Measurements from ENCODE around the gene LAMTOR1.

The LAMTOR1 gene

GRCh38 chr11:72069200-72069599 is 33.9 kb downstream of the LAMTOR1 start:
- ChIA-PET CTCF (interaction anchor here (0.9 to 4.4 kb wide), 6 partner anchors 9 to 114 kb away, joined by 3 to 19 read pairs (median 3); no protein-coding TSS in a partner anchor), POLR2A (interaction anchor here (0.7 to 1.5 kb wide), 2 partner anchors 12 to 29 kb away, joined by 4 read pairs; no protein-coding TSS in a partner anchor)
- H3K27me3 ChIP-seq (replicated peaks in 2 of 5; ENCODE audit: control insufficient read depth in 4 of 5, insufficient read depth in 5 of 5, low read length in 4 of 5) = no peaks in the 10 kb centered on the region
- H3K36me3 ChIP-seq (ENCODE audit: control insufficient read depth in 4 of 4, insufficient read depth in 4 of 4, low read length in 3 of 4) = peaks cover 3 to 36% (median 9%) of the 10 kb centered on the region in 4 experiments
- H3K27ac ChIP-seq (ENCODE audit: insufficient read depth in 1 of 2, low read depth in 1 of 2, low read length in 2 of 2, poor library complexity in 1 of 2, severe bottlenecking in 2 of 2) = peak overlapping the region in 1 of 2 experiments; percentile 51
- no peaks in the 10 kb centered on the region for H3K9me3 ChIP-seq (ENCODE audit: control extremely low read depth in 1 of 5, control insufficient read depth in 4 of 5, insufficient read depth in 2 of 5, low read depth in 1 of 5, low read length in 4 of 5)
- DNase-seq = no peak
- H3K4me1 ChIP-seq (ENCODE audit: control extremely low read depth in 1 of 4, control insufficient read depth in 4 of 4, insufficient read depth in 4 of 4, low read length in 3 of 4) = peaks cover 0 to 35% (median 9%) of the 10 kb centered on the region in 4 experiments
- H3K4me3 ChIP-seq (ENCODE audit: control insufficient read depth in 1 of 7, extremely low read depth in 1 of 7, insufficient read depth in 4 of 7, low read depth in 2 of 7, low read length in 6 of 7) = peak overlapping the region in 1 of 7 experiments; percentile 29

- H3K4me3 ChIP-seq (ENCODE audit: control insufficient read depth in 1 of 7, extremely low read depth in 1 of 7, insufficient read depth in 4 of 7, low read depth in 2 of 7, low read length in 6 of 7) = no peak overlapping the region
- no peaks in the 10 kb centered on the region for H3K27me3 ChIP-seq (replicated peaks in 2 of 5; ENCODE audit: control insufficient read depth in 4 of 5, insufficient read depth in 5 of 5, low read length in 4 of 5)
- DNase-seq = no peak
- peaks cover 0 to 35% (median 9%) of the 10 kb centered on the region in 4 experiments for H3K4me1 ChIP-seq (ENCODE audit: control extremely low read depth in 1 of 4, control insufficient read depth in 4 of 4, insufficient read depth in 4 of 4, low read length in 3 of 4)
- H3K27ac ChIP-seq (ENCODE audit: insufficient read depth in 1 of 2, low read depth in 1 of 2, low read length in 2 of 2, poor library complexity in 1 of 2, severe bottlenecking in 2 of 2) = no peak overlapping the region
- ChIA-PET CTCF (interaction anchor here (0.9 to 4.4 kb wide), 6 partner anchors 11 to 41 kb away, joined by 3 to 19 read pairs (median 4); no protein-coding TSS in a partner anchor), POLR2A (interaction anchor here (1.5 kb wide), 1 partner anchor 27 kb away, joined by 4 read pairs; no protein-coding TSS in a partner anchor)
- no peaks in the 10 kb centered on the region for H3K9me3 ChIP-seq (ENCODE audit: control extremely low read depth in 1 of 5, control insufficient read depth in 4 of 5, insufficient read depth in 2 of 5, low read depth in 1 of 5, low read length in 4 of 5)
- peaks cover 3 to 42% (median 9%) of the 10 kb centered on the region in 4 experiments for H3K36me3 ChIP-seq (ENCODE audit: control insufficient read depth in 4 of 4, insufficient read depth in 4 of 4, low read length in 3 of 4)
These were observed 35.4 kb downstream of the LAMTOR1 start for GRCh38 chr11:72067676-72068075.

- Histone ChIP-seq H3K36me3 (ENCODE audit: control insufficient read depth in 4 of 4, insufficient read depth in 4 of 4, low read length in 3 of 4) (peaks cover 3 to 42% (median 9%) of the 10 kb centered on the region in 4 experiments), H3K4me1 (ENCODE audit: control extremely low read depth in 1 of 4, control insufficient read depth in 4 of 4, insufficient read depth in 4 of 4, low read length in 3 of 4) (peaks cover 0 to 31% (median 8%) of the 10 kb centered on the region in 4 experiments), H3K27ac (ENCODE audit: insufficient read depth in 1 of 2, low read depth in 1 of 2, low read length in 2 of 2, poor library complexity in 1 of 2, severe bottlenecking in 2 of 2) (no peak overlapping the region), H3K4me3 (ENCODE audit: control insufficient read depth in 1 of 7, extremely low read depth in 1 of 7, insufficient read depth in 4 of 7, low read depth in 2 of 7, low read length in 6 of 7) (no peak overlapping the region), H3K27me3 (replicated peaks in 2 of 5; ENCODE audit: control insufficient read depth in 4 of 5, insufficient read depth in 5 of 5, low read length in 4 of 5) (no peaks in the 10 kb centered on the region), H3K9me3 (ENCODE audit: control extremely low read depth in 1 of 5, control insufficient read depth in 4 of 5, insufficient read depth in 2 of 5, low read depth in 1 of 5, low read length in 4 of 5) (no peaks in the 10 kb centered on the region)
- DNase-seq = no peak
- ChIA-PET CTCF (interaction anchor here (0.9 to 4.4 kb wide), 7 partner anchors 8 to 41 kb away, joined by 3 to 19 read pairs (median 4); no protein-coding TSS in a partner anchor), POLR2A (no interaction called here)
These were observed 35.8 kb downstream of the LAMTOR1 start for GRCh38 chr11:72067266-72067665.

- H3K9me3 ChIP-seq (ENCODE audit: control extremely low read depth in 1 of 5, control insufficient read depth in 4 of 5, insufficient read depth in 2 of 5, low read depth in 1 of 5, low read length in 4 of 5) = no peaks in the 10 kb centered on the region
- H3K4me1 ChIP-seq (ENCODE audit: control extremely low read depth in 1 of 4, control insufficient read depth in 4 of 4, insufficient read depth in 4 of 4, low read length in 3 of 4) = peaks cover 0 to 27% (median 7%) of the 10 kb centered on the region in 4 experiments
- no peak overlapping the region for H3K4me3 ChIP-seq (ENCODE audit: control insufficient read depth in 1 of 7, extremely low read depth in 1 of 7, insufficient read depth in 4 of 7, low read depth in 2 of 7, low read length in 6 of 7)
- no peak overlapping the region for H3K27ac ChIP-seq (ENCODE audit: insufficient read depth in 1 of 2, low read depth in 1 of 2, low read length in 2 of 2, poor library complexity in 1 of 2, severe bottlenecking in 2 of 2)
- peaks cover 4 to 39% (median 10%) of the 10 kb centered on the region in 4 experiments for H3K36me3 ChIP-seq (ENCODE audit: control insufficient read depth in 4 of 4, insufficient read depth in 4 of 4, low read length in 3 of 4)
- DNase-seq = no peak
- ChIA-PET CTCF (interaction anchor here (0.9 to 4.4 kb wide), 8 partner anchors 8 to 40 kb away, joined by 3 to 19 read pairs (median 4); no protein-coding TSS in a partner anchor), POLR2A (interaction anchor here (0.7 kb wide), 1 partner anchor 9 kb away, joined by 8 read pairs; no protein-coding TSS in a partner anchor)
- no peaks in the 10 kb centered on the region for H3K27me3 ChIP-seq (replicated peaks in 2 of 5; ENCODE audit: control insufficient read depth in 4 of 5, insufficient read depth in 5 of 5, low read length in 4 of 5)
These were observed 36.2 kb downstream of the LAMTOR1 start for GRCh38 chr11:72066855-72067254.

GRCh38 chr11:72061739-72062396 is 41.2 kb downstream of the LAMTOR1 start:
- Histone ChIP-seq H3K9me3 (ENCODE audit: control extremely low read depth in 1 of 5, control insufficient read depth in 4 of 5, insufficient read depth in 2 of 5, low read depth in 1 of 5, low read length in 4 of 5) (no peaks in the 10 kb centered on the region), H3K27ac (ENCODE audit: insufficient read depth in 1 of 2, low read depth in 1 of 2, low read length in 2 of 2, poor library complexity in 1 of 2, severe bottlenecking in 2 of 2) (no peak overlapping the region), H3K4me3 (ENCODE audit: control insufficient read depth in 1 of 7, extremely low read depth in 1 of 7, insufficient read depth in 4 of 7, low read depth in 2 of 7, low read length in 6 of 7) (no peak overlapping the region), H3K36me3 (ENCODE audit: control insufficient read depth in 4 of 4, insufficient read depth in 4 of 4, low read length in 3 of 4) (peaks cover 7 to 31% (median 10%) of the 10 kb centered on the region in 4 experiments), H3K27me3 (replicated peaks in 2 of 5; ENCODE audit: control insufficient read depth in 4 of 5, insufficient read depth in 5 of 5, low read length in 4 of 5) (no peaks in the 10 kb centered on the region), H3K4me1 (ENCODE audit: control extremely low read depth in 1 of 4, control insufficient read depth in 4 of 4, insufficient read depth in 4 of 4, low read length in 3 of 4) (no peaks in the 10 kb centered on the region)
- 90% methylated on average over 2 of the region's 5 CpGs for WGBS (ENCODE audit: insufficient coverage)
- ChIA-PET POLR2A (no interaction called here), CTCF (interaction anchor here (0.6 to 3.2 kb wide), 4 partner anchors 12 to 126 kb away, joined by 3 to 14 read pairs (median 6); no protein-coding TSS in a partner anchor)
- no peak for DNase-seq

- DNase-seq = no peak
- CTCF ChIA-PET = interaction anchor here (0.8 to 2.5 kb wide), 6 partner anchors 9 to 33 kb away, joined by 3 to 10 read pairs (median 6); no protein-coding TSS in a partner anchor
- Histone ChIP-seq H3K4me3 (ENCODE audit: control insufficient read depth in 1 of 7, extremely low read depth in 1 of 7, insufficient read depth in 4 of 7, low read depth in 2 of 7, low read length in 6 of 7) (no peak overlapping the region), H3K9me3 (ENCODE audit: control extremely low read depth in 1 of 5, control insufficient read depth in 4 of 5, insufficient read depth in 2 of 5, low read depth in 1 of 5, low read length in 4 of 5) (no peaks in the 10 kb centered on the region), H3K27me3 (replicated peaks in 2 of 5; ENCODE audit: control insufficient read depth in 4 of 5, insufficient read depth in 5 of 5, low read length in 4 of 5) (no peaks in the 10 kb centered on the region), H3K27ac (ENCODE audit: insufficient read depth in 1 of 2, low read depth in 1 of 2, low read length in 2 of 2, poor library complexity in 1 of 2, severe bottlenecking in 2 of 2) (no peak overlapping the region), H3K4me1 (ENCODE audit: control extremely low read depth in 1 of 4, control insufficient read depth in 4 of 4, insufficient read depth in 4 of 4, low read length in 3 of 4) (no peaks in the 10 kb centered on the region), H3K36me3 (ENCODE audit: control insufficient read depth in 4 of 4, insufficient read depth in 4 of 4, low read length in 3 of 4) (peaks cover 4 to 22% (median 7%) of the 10 kb centered on the region in 4 experiments)
- 100% methylated on average over 1 of the region's 3 CpGs for WGBS (ENCODE audit: insufficient coverage)
- POLR2A ChIA-PET = no interaction called here
These were observed 44.6 kb downstream of the LAMTOR1 start for GRCh38 chr11:72058416-72059034.
